ENCODE measurements around the gene FDX2.

FDX2 gene

GRCh38 chr19:10332965-10333757 is 17.3 kb upstream of the FDX2 start, which contains the start of gene RAVER1:
Gene RAVER1 (minus strand): TSS chr19:10333529. CDS start chr19:10333507, 22 bp downstream.
- peak; percentile 95 for DNase-seq (ENCODE audit: low read depth)

- no peak for DNase-seq (ENCODE audit: low read depth)
Measured at GRCh38 chr19:10332158-10332964, 16.5 kb upstream of the FDX2 start.

- DNase-seq (ENCODE audit: low read depth) = no peak
Measured at GRCh38 chr19:10329555-10329954, 13.7 kb upstream of the FDX2 start.

GRCh38 chr19:10328558-10329429 is 13.0 kb upstream of the FDX2 start:
- DNase-seq (ENCODE audit: low read depth) = no peak

GRCh38 chr19:10327793-10328192 is 12.0 kb upstream of the FDX2 start:
- no peak for DNase-seq (ENCODE audit: low read depth)

- no peak for DNase-seq (ENCODE audit: low read depth)
Measured at GRCh38 chr19:10325732-10326131, 9.9 kb upstream of the FDX2 start.

- no peak for DNase-seq (ENCODE audit: low read depth)
Measured at GRCh38 chr19:10321874-10322835, 6.3 kb upstream of the FDX2 start.

GRCh38 chr19:10321417-10321797 is 5.6 kb upstream of the FDX2 start:
- no peak for DNase-seq (ENCODE audit: low read depth)

GRCh38 chr19:10320602-10321416 is 5.0 kb upstream of the FDX2 start:
- DNase-seq (ENCODE audit: low read depth) = no peak

GRCh38 chr19:10318807-10319682 is 3.2 kb upstream of the FDX2 start:
- no peak for DNase-seq (ENCODE audit: low read depth)

GRCh38 chr19:10317857-10318462 is 2.1 kb upstream of the FDX2 start:
- no peak for DNase-seq (ENCODE audit: low read depth)

- DNase-seq (ENCODE audit: low read depth) = no peak
Measured at GRCh38 chr19:10317045-10317856, 1.4 kb upstream of the FDX2 start.

GRCh38 chr19:10316229-10317044 is 622 bp upstream of the FDX2 start:
- no peak for DNase-seq (ENCODE audit: low read depth)

- DNase-seq (ENCODE audit: low read depth) = no peak
Measured at GRCh38 chr19:10309423-10309822, 6.4 kb downstream of the FDX2 start, which contains the start of gene ZGLP1. Gene ZGLP1 (minus strand): TSS chr19:10309815.

- no peak for DNase-seq (ENCODE audit: low read depth)
Measured at GRCh38 chr19:10306327-10306726, 9.5 kb downstream of the FDX2 start.

- DNase-seq (ENCODE audit: low read depth) = no peak
Measured at GRCh38 chr19:10305139-10305806, 10.5 kb downstream of the FDX2 start.
